ENCODE data around the gene VCAN. TPM values are rescaled to one million over a fixed set of nuclear protein-coding genes. Genes with fewer than 3 reads are reported as not detected.

VCAN gene
- total and polyA plus RNA-seq, 2 of the 8 experiments (the other 6 are each of a cell fraction or from before 2014, with no cell fraction given) = 146 to 404 TPM

DNA sequence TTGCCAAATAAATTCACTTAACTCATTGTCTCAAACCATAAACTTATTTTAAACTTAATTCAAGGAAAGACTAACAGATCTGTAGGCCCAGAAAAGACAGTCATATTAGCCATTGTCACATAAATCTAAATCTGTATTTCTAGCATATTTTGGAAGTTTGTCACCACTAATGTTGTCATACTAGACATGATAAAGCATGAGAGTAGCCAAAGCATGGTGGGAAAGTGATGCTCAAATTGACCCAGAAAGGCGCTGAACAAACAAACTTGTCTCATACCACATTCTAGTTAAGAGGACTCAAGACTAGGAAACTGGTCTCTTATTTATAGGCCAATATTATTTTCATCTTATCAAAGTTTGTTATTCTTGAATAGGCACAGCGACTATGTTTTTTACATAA lies 99.4 kb downstream of the VCAN start:
- no peak overlapping the region for H2BK15ac ChIP-seq (ENCODE audit: low read length)
- WGBS, 2 experiments (ENCODE audit: extremely low coverage in 1 of 2, insufficient coverage in 1 of 2, insufficient read length in 1 of 2, insufficient replicate concordance in 2 of 2, low coverage in 1 of 2, low lambda C conversion rate in 2 of 2, missing lambda C conversion rate in 1 of 2) = 95% methylated on average over 2 of the region's 2 CpGs; no CpG with 5 or more reads in 1 of the 2 experiments
- no peak overlapping the region for H2BK120ac ChIP-seq (replicated peaks; ENCODE audit: low read depth, low read length)
- POLR2A ChIA-PET (ENCODE audit: partially characterized antibody) = no interaction called here
- CTCF ChIA-PET (ENCODE audit: partially characterized antibody) = no interaction called here
- no peak overlapping the region for H3K4me2 ChIP-seq (ENCODE audit: insufficient read depth in 1 of 2, low read depth in 2 of 2, low read length in 2 of 2)
- H3K36me3 ChIP-seq (ENCODE audit: control insufficient read depth in 2 of 4, insufficient read depth in 4 of 4, low read length in 3 of 4) = peaks cover 7 to 67% (median 32%) of the 10 kb centered on the region in 4 experiments
- no peak overlapping the region for H3K14ac ChIP-seq (ENCODE audit: insufficient read length)
- no peak overlapping the region for H2BK20ac ChIP-seq (ENCODE audit: low read length)
- H3K23ac ChIP-seq (ENCODE audit: insufficient read length) = no peak overlapping the region
- H3K79me2 ChIP-seq (ENCODE audit: control insufficient read depth in 1 of 2, insufficient read depth in 2 of 2, low read length in 2 of 2) = no peaks in the 10 kb centered on the region
- H3K4me3 ChIP-seq (ENCODE audit: extremely low read depth in 1 of 4, insufficient read depth in 2 of 4, low read depth in 3 of 4, low read length in 4 of 4) = no peak overlapping the region
- H3K4me1 ChIP-seq (replicated peaks in 1 of 4; ENCODE audit: control insufficient read depth in 3 of 4, insufficient read depth in 4 of 4, low read length in 3 of 4) = no peaks in the 10 kb centered on the region
- no peak for DNase-seq (ENCODE audit: low read depth in 1 of 2, low spot score in 2 of 2)
- H3K79me1 ChIP-seq (ENCODE audit: low read depth, low read length) = no peaks in the 10 kb centered on the region
- no peak overlapping the region for H4K5ac ChIP-seq (ENCODE audit: insufficient read length, low read depth, low read length)
- H3K9ac ChIP-seq (replicated peaks in 1 of 4; ENCODE audit: extremely low read depth in 1 of 4, low read depth in 3 of 4, low read length in 3 of 4) = no peak overlapping the region
- no peak overlapping the region for H2BK12ac ChIP-seq (ENCODE audit: low read depth, low read length)
- no peak overlapping the region for H2AFZ ChIP-seq (ENCODE audit: low read length)
- H3K27me3 ChIP-seq (replicated peaks in 1 of 4; ENCODE audit: control insufficient read depth in 3 of 4, extremely low read depth in 1 of 4, insufficient read depth in 3 of 4, low read length in 3 of 4) = no peaks in the 10 kb centered on the region
- H4K91ac ChIP-seq (replicated peaks; ENCODE audit: insufficient read length, low read length) = no peak overlapping the region
- no peak overlapping the region for H2AK5ac ChIP-seq (ENCODE audit: low read depth, low read length)
- no peak overlapping the region for H4K8ac ChIP-seq (ENCODE audit: extremely low read depth, insufficient read depth, low read length)
- H4K20me1 ChIP-seq (replicated peaks in 1 of 2; ENCODE audit: control insufficient read depth in 1 of 2, insufficient read depth in 2 of 2, low read length in 2 of 2) = peaks cover 1 to 2% of the 10 kb centered on the region in 2 experiments
- no peak overlapping the region for H3K18ac ChIP-seq (ENCODE audit: extremely low read depth, low read length)
- no peak for FAIRE-seq
- no peaks in the 10 kb centered on the region for H3K9me3 ChIP-seq (ENCODE audit: insufficient read depth in 2 of 2, low read depth in 1 of 2, low read length in 1 of 2)
- H3K27ac ChIP-seq (ENCODE audit: low read depth, low read length) = no peak overlapping the region
- TF ChIP-seq BRCA1 (IDR thresholded peaks at IDR 0.05; ENCODE audit: low read depth, low read length) (no peak), RXRA (IDR thresholded peaks at IDR 0.05; ENCODE audit: insufficient read depth, low read depth, low read length) (no peak), ZNF274 (IDR thresholded peaks at IDR 0.05; ENCODE audit: borderline replicate concordance, extremely low read depth, low read length) (no peak), GABPA (IDR thresholded peaks at IDR 0.05; ENCODE audit: borderline replicate concordance, insufficient read depth, low read length) (no peak), BACH1 (IDR thresholded peaks at IDR 0.05; ENCODE audit: low read length) (no peak)
- TF ChIP-seq, protein P1, sequence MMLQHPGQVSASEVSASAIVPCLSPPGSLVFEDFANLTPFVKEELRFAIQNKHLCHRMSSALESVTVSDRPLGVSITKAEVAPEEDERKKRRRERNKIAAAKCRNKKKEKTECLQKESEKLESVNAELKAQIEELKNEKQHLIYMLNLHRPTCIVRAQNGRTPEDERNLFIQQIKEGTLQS (IDR thresholded peaks at IDR 0.05; ENCODE audit: insufficient read depth, low read depth, low read length) = no peak
- no peak overlapping the region for H3K56ac ChIP-seq (replicated peaks; ENCODE audit: insufficient read length, low read depth, low read length)
- H2BK5ac ChIP-seq (ENCODE audit: low read depth, low read length) = no peak overlapping the region
- no peaks in the 10 kb centered on the region for H3K23me2 ChIP-seq (ENCODE audit: low read depth, low read length)
- no peak overlapping the region for H3K4ac ChIP-seq (replicated peaks; ENCODE audit: insufficient read length, low read depth, low read length)

All from H1 (cell line).